LoVo (cell line): ENCODE results near the gene MRPL38.

Source experiments
- DNase-seq: peaks from one replicate; pipeline ENCODE4 v3.0.0-alpha.2; 2016; ENCODE audit warnings: low spot score

The MRPL38 gene

DNA sequence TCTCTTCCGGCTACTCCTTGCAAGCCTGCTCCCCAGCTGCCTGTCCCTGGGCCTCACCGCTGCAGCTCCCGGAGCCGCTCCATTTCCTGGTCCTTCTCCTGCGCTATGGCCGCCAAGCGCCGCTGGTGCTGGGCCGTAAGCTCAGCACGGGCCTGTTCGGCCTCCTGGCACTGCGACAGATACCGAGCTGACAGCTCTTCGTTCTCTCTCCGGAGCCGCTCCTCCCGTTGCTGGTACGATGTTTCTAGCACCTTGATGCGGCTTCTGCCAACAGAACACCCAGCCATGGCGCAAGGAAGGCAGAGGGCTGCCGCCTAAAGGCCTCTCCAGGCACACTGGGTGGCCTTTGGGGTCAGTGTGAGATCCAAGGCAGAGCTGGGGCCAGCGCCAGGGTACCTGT lies 14.9 kb upstream of the MRPL38 start:
- no peak for DNase-seq

DNA sequence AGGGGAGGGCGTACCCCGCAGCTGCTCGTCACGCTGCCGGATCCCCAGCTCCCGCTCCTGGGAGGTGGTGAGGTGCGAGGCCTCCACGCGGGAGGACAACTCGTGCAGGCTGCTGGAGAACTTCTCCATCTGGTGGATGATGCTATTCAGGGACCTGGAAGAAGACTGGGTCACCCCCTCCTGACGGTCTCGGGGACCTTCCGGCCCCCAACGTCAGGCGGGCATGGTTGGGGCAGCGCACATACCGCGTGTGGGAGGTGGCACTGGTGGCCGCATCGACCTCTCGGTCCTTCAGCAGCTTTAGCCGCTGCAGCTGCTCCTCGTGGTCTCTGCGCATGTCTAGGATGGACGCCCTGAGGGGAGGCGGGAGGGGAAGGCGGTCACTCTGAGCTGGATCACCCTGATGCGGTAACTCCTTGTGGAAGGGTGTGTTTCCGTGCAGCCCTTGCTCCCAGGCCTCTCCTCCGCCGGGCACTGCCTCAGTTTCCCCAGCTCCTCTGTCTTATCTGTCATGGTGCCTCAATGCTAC lies 13.3 kb upstream of the MRPL38 start:
- DNase-seq = no peak

DNA sequence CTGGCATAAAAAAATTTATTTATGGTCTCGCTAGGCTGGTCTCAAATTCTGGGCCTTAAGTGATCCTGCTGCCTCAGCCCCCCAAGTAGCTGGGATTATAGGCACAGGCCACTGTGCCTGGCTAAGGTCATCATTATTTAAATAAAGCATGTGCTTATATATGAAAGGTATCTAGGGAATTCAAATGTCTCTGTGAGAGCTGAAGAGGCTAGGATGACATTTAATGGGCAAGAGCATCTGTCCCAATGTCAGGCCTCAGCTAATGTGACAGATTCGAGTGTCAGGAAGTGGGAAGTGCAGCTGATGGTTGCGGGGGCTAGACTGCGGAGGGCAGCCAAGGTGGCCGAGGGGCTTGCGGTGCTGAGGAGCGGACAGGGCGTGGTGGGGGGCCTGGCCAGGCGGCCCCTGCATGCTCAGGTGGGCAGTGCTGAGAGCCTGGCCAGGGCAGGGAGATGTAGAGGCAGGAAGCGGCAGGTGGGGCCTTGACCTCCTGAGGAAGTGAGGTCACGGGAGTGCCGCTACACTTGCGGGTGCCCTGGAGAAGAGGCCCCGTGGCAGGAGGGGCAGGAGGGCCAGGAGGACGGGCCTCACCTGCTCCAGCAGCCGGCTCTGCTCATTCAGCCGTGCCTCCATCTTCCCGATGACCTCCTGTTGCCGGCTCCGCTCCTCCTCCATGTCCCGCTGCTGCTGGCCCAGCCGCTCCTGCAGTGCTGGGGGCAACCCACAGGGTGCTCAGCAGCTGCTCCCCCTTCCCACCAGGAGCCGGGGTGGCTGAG lies 12.6 kb upstream of the MRPL38 start:
- no peak for DNase-seq

DNA sequence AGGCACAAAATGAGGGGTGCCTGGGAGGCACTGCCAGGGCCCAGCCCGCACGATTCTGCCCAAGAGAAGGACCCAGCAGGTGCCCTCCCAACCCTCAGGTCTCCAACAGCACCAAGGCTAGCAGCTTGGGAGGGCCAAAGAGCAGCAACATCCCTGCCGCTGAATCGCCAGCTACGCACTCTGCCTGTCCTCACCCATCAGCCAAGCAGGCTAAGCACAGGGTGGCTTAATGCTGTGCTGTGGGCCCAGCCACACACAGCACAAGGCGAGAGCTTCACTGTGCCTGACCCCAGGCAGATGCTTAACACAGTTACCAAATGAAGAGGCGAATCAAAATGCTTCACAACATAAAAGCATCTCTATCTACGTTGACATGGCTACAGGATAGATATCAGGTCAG lies 10.6 kb upstream of the MRPL38 start:
- no peak for DNase-seq

DNA sequence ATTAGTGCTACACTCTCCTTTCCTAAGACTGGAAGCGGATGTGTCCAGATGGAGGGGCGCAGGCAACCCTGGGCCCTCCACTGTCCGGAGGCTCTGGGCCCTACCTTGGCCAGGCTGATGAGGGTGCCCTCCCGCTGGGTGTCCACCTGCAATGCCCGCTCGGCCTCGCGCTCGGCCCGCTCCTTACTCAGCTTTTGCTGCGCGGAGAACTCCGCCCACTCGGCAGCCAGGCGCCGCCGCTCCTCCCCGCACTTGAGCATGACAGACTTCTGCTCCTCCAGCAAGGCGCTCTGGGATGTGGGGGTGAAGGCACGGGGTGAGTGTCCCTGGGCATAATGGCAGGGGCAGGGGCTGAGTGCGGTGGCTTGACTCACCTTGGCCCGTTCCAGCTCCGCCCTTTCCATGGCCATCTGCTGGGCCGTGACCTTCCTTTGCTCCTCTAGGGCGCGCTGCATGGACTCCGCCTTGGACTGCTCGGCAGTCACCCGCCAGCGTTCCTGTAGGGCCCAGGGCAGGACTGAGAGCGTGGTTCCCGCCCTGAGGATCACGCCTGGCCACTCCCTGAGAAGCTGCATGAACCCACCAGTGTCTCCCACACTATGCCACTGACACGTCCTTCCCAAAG lies 10.1 kb upstream of the MRPL38 start:
- no peak for DNase-seq

DNA sequence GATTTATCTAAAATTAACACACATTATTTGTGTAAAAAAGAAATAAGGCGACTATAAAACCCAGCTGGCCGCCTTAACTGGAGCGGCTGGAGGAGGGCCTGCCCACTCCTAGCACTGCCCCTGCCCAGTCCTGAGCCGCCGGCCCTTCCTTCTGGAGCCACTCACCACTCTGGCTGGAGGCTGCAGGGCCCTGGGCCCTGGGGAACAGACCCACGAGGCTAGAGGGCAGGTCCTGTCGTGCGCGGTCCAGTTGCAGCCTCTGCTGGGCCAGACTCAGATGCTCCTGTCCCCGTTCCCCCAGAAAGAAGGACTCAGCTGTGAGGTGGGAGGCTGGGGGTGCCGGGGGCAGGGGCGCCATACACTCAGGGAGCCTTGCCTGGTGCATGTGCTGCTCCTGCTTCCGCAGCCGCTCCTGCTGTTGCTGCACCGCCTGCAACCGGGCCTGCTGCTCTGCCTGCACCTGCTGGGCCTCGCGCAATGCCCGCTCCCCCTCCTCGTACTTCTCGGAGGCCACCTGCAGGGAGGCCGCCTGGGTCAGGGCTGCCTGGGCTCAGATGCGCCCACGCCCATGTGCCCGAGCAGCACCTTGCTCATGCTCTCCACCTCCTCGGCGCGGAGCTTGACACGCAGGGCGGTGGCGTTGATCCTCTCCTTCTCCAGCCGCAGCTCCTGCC lies 9.0 kb upstream of the MRPL38 start:
- no peak for DNase-seq

DNA sequence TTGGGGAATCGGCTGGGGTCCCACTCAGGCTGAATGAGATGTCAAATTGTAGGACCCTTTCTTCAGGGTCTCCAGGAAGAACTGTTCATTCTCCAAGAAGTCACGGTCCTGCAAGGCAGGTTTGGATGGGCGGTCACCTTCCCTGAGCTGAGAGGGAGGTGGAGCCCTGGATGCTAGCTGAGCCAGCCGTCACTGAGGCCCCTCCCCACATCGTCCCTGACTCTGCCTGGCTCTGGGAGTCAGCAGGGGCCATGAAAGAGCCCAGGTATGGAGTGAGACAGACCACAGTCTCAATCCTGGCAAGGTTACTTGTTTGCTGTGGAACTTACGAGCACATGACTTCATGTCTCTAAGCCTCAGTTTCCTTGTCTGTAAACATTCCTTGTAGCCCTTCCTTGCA lies 6.0 kb upstream of the MRPL38 start:
- DNase-seq = no peak

DNA sequence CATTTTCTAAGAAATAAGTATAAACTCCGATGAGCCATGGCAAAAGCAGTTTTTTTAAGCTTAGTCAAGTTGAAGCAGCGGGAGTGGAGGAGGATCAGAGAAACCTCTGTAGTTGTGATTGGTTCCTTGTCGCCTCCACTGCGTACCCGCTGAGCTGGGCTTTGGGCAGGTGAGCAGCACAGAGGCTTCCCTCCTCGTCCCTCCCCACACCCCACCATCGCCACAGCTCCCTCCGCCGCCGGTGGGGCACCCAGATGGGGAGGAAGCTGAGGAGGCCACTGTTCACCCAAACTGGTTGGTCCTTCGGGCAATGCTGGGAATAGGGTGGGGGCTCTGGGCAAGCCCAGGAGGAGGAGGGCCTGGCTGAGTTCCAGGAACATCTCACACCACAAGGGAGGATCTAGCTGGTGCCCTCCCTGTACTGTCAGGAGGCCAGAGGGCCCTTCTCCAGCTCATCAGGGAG lies 5.2 kb upstream of the MRPL38 start:
- DNase-seq = no peak

DNA sequence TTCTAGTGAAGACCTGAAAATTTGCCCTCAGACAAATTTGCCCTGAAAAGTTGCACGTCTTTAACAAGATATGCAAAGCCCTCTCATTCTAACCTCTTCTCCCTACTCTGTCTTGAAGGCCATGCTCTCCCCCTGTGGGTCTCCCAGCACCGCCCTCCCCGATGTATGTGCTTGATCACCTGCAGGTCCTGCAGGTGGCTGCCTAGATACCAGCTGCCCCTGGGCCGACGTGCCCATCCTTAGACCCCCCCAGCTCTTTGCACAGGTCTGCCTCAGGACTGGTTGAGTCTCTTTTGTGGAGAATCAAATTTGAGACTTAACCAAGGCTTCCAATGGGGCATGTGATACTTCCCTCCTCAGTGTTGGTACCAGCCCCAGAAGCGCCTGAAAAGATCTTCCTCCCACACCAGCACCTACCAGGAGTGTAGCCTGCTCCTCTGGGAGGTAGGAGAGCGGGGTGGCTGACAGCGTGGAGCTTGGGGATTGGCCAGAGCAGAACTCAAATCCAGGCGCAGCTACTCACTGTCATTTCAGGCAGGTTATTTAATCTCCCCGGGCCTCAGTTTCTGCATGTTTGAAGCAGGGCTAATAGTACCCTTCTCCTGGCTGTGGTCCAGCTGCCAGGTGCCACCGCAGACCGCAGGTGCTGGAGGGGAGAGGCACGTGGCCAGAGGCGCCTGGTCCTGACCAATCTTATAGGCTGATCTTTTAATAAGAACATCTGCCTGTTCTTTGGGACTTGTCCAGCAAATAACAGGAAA lies 4.5 kb upstream of the MRPL38 start:
- DNase-seq = no peak

DNA sequence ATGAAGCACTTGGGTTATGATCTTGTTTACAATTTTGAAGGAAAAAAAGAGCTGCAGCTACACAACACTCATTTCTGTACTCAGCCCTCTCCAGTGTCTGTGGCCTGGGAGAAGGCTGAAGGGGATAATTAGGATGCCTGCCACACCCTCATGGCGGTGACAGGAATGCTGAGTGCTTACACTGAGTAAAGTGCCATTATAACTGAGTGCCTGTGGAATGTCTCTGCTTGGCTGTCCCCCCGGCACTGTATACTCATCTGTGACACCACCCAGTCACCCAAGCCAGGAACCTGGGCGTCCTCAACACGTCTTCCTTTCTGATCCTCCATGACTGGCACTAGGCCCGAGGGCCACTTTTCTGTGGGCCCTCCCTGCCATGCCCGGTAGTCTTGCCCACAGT lies 3.5 kb upstream of the MRPL38 start:
- peak; percentile 75 for DNase-seq

DNA sequence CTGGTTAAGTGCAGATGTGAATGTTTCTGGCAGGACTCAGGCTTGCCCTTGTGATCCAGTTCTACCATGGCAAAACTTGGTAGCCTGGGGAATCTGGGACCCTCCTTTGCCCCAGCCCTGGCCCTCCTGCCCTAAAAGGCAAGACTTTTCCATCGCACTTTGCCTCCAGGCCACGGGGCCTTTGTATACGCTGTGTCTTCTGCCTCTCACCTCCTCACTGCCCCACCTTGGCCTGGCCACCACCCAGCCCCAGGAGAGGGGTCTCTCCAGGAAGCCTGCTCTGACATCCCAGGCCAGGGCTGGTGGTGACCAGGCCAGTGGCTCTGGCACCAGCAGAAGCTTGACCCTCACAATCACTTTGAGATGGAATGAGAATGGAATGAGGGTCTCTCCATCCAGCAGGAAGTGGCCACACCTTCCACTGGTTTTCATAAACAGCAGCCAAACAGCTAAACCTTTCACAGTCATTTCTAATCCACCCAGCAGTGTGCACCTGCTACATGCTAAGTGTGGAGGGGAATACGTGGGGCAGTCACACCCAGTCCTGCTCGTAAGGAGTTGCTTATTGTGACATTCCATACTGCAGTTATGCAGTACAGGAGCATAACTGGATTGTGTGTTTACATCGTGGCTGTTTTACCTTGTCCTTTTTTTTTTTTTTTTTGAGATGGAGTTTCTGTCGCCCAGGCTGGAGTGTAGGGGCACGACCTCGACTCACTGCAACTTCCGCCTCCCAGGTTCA lies 1.6 kb upstream of the MRPL38 start:
- DNase-seq = no peak

DNA sequence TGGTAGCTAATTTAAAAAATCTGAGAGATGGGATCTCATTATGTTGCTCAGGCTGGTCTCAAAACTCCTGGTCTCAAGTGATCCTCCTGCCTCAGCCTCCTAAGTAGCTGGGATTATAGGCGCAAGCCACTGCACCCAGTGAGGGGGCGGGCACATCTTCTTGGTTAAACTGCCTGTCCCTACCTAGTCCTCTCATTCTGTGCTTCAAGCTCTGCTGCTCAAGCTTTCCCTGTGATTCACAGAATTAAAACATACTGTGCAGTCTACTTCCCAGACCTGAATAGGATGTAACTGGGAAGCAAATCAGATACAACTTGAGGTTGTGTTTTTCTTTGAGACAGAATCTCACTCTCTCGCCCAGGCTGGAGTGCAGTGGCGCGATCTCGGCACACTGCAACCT lies 2.3 kb downstream of the MRPL38 start:
- DNase-seq = no peak

DNA sequence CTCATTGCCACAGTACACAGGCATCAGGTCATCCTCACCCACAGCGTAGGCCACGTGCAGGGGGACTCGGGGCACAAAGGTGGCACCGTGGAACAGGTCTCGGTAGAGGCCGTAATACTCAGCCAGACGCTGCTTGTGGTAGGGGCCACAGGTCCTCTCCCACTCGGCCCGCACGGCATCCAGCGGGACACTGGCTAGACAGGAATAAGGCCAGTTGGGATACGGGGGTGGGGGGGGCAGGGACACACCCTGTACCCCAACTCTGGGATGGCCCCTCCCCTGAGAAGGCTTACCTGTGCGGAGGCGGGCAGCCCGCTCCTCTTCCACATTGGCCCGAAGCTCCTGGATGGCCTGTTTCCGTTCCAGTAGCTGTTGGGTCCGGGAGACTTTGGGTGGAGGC lies 3.0 kb downstream of the MRPL38 start:
- no peak for DNase-seq

DNA sequence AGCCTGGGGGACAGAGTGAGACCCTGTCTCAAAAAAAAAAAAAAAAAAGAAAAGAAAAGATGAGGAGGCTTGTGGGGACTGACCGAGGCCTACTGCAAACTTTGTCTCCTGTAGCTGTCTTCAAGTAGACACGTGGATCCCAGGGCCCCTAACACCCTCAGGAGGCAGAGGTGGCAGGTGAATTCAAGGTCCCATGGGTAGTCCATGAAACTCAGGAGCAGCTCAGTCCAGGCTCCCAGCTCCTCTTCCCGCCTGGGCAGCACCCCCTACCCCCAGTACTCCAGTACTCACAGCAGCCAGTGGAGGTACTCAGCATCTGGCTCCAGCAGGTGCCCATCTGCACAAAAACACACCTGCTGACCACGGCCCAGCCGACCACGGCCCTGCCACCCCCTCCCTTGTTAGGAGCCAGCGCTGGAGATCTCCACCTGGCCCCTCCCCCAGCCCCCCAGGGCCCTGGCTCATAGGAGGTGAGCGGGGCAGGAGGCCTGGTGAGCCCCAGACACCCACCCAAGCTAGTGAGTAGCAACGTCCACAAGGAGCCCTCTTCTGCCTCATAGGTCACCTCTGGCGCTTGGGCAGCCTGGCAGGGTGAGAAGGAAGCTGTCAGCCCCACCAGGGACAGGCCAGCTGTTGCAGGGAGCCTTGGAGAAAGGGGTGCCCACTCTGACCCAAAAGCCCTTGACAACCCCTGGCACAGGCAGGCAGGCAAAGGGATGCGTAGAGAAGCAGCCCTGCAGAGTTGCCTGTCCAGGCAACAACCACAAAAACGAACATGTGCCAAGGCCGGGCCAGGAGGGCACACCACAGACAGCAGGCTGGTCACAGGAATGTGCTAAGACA lies 3.8 kb downstream of the MRPL38 start:
- no peak for DNase-seq

DNA sequence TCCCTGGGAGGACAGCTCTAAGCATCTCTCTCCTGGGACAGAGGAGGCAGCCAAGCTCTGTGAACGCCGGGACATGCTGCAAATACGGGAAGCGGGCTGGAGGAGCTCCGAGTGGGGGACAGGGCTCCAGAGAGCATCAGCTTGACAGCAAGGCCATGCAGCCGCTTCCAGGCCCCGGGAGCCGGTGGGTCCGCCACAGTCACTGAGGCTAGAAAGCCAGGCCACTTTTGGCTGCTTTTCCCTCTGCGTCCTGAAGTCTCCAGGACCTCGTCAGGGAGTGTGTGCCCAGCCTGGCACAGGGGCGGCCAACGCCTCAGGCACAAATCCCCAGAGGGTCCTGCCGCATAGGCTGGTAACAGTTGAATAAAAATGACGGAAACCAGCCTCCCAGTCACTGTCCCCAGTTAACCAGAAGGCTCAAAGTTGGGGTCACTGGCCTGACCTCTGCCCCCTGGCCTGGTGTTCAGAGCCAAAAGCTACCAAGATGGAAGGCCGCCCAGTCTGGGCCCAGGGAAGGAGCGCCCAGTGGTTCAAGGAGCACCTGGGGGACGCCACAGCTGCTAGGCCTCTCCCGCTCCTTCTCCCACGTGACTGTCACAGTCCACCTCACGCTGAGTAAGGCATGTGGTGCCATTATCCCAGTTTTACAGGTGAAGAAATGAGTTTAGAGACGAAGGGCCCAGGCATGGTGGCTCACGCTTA lies 4.8 kb downstream of the MRPL38 start:
- no peak for DNase-seq

DNA sequence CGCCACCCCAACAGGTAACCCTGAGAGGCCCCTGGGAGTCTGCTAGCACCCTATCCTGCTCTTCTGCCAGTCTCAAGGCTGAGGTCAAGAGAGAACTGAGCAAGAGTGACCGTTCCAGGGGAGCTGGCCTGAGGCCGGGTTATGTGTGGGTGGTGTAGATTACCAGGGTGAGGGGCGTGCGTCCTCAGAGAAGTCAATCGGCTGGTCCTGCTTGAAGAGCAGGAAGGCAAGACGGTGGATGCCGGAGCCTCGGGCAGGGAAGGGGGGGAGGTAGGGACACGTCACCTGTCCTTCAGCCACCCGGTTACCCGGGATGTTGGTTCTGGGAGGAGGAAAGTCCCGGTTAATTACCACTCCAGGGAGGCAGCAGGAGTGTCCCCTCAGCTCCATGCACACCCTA lies 5.3 kb downstream of the MRPL38 start:
- no peak for DNase-seq

DNA sequence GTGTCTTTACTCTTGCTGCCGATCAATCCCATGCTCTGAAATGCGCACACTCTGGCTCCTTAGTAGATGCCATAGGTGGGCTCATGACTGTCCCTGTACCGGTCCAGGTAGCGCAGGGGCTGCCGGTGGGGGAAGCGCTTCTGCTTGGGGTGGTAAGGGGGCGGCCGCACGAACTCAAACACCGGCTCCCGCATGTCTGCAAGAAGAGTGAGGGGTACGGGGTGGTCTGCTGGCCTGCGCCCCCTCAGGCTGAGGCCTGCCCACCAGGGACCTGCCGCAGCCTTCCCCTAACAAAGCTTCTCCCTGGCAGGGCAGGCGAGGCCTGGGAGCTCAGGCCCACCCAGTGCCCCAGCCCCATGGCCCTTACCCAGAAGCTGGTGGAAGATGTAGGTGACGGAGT lies 5.9 kb downstream of the MRPL38 start:
- no peak for DNase-seq

DNA sequence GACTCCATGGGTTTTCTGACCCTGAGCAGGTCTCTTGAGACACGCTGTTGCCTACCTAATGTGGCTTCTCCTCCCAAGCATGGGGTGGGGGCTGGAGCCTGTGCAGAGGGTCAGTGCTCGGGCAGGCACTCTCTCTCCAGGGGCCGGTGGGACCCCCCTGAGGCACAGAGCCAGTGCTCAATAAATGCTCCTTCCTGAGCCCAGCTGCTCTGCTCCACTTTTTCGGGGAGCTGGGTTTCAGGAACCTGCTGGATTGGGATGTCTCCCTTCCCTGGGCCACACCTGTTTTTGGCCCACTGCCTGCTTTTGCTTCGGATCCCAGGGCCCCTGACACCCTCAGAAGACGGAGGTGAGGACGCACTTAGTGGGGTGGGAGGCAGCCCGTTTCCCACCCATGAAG lies 6.6 kb downstream of the MRPL38 start:
- DNase-seq = no peak

DNA sequence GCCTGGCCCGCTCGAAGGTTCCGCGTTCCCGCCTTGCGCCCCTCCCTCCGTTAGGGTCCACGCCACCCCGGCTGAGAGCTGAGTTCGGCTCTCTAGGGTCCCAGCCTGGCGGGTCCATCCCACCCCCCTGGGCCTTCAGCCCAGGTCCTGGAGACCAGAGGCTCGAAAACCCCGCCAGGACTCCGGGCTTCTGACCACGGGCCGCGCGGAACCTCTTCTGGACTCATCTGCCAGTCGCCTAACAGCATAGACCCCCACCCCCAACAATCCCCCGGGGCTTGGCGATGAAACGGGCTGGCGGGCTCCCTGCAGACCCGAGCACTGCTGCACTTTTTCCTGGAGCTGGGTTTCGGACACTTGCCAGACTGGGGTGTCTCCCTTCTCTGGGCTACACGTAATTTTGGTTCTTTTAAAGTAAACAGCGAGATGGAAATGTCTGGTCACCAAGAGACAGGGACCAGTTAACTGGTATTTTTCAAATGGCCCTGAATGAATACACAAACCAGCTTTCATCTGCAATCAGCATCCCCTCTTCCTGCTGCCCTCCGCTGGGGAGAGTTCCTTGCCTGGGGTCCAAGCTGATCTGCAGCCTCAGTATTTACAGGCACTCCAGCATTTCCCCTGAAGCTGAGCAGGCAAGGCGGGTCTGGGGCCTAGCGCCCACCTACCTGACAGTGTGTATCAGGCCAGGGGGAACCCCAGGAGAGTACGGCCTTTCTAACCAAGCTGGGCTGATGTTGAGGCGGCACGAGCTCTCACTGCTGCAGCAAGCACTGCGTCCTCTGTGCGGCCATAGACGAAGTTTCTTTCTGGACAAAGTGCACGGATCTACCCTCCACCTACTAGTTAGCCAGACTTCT lies 7.3 kb downstream of the MRPL38 start:
- no peak for DNase-seq
